Heart left ventricle (tissue), 16 donors: ENCODE measurements around the gene GDNF. TPM values are rescaled to one million over a fixed set of nuclear protein-coding genes. Genes with fewer than 3 reads are reported as not detected.

ENCODE experiments used
- ATAC-seq, 4 donors: fragments of 200-7000 bp; cut with Tn5 transposase; one replicate each; pipeline ENCODE4 v1.9.1; 2020 to 2022; ENCODE audit warnings: moderate library complexity in 4 of 4, mild to moderate bottlenecking in 3 of 4, moderate number of reproducible peaks in 1 of 4
- DNase-seq, 5 donors: peaks; one replicate each; pipeline ENCODE4 v3.0.0-alpha.2; 2020
- H3K27ac ChIP-seq, 12 donors: fragments of 200-600 bp; sonication (generic) in 4 of 12; one replicate each; pipeline versions ENCODE4 v1.5.0 to v1.8.0; 2016 to 2022; ENCODE audit warnings: mild to moderate bottlenecking in 2 of 12
- H3K27me3 ChIP-seq, 9 donors: fragments of 200-600 bp; sonication (generic) in 2 of 9; one replicate each; pipeline versions ENCODE4 v1.5.1 to v1.8.0; 2016 to 2022; ENCODE audit warnings: mild to moderate bottlenecking in 3 of 9
- H3K36me3 ChIP-seq, 9 donors: fragments of 200-600 bp; sonication (generic) in 2 of 9; one replicate each; pipeline versions ENCODE4 v1.5.0 to v1.8.0; 2018 to 2022; ENCODE audit warnings: mild to moderate bottlenecking in 2 of 9
- H3K4me1 ChIP-seq, 12 donors: fragments of 200-600 bp; sonication (generic) in 4 of 12; one replicate each; pipeline versions ENCODE4 v1.5.0 to v1.8.0; 2016 to 2022; ENCODE audit warnings: mild to moderate bottlenecking in 3 of 12
- H3K4me3 ChIP-seq, 12 donors: fragments of 200-600 bp; sonication (generic) in 4 of 12; one replicate each; pipeline versions ENCODE4 v1.5.0 to v1.8.0; 2017 to 2022; ENCODE audit warnings: mild to moderate bottlenecking in 9 of 12, moderate library complexity in 4 of 12
- H3K9me3 ChIP-seq, 12 donors: fragments of 200-600 bp; sonication (generic) in 4 of 12; one replicate each; pipeline versions ENCODE4 v1.5.0 to v1.8.0; 2016 to 2022; ENCODE audit warnings: mild to moderate bottlenecking in 1 of 12
- CTCF ChIP-seq, 12 donors: fragments of 200-600 bp; sonication (generic) in 4 of 12; IDR thresholded peaks; one replicate each; pipeline versions ENCODE4 v1.5.0 to v1.8.0; 2018 to 2022; ENCODE audit warnings: antibody characterized with exemption in 12 of 12, mild to moderate bottlenecking in 5 of 12
- POLR2A ChIP-seq, 2 donors: fragments of 450-650 bp; IDR thresholded peaks; one replicate each; pipeline ENCODE4 v1.6.1; 2017; ENCODE audit warnings: antibody characterized with exemption in 2 of 2, mild to moderate bottlenecking in 2 of 2, moderate library complexity in 2 of 2
- WGBS, 4 donors: extraction: QIAGEN DNeasy Blood & Tissue Kit in 2 of 4; methylation state at CpG; one replicate each; pipeline versions ENCODE4 v1.1.5 to v1.1.7; 2013 to 2018; 5-methylcytosine and 5-hydroxymethylcytosine counted together
- intact Hi-C, 10 donors: fragments of 100-400 bp; cut with DNase I; formaldehyde crosslinking; loops; one replicate each; pipeline versions ENCODE4 v1.11.1 to v1.14.2; 2022
- polyA plus RNA-seq, 2 donors: library from polyadenylated mRNA; stranded (reverse); fragments of 200-250 nt; gene quantifications; one replicate each; pipeline ENCODE4 v1.2.3, GENCODE V29; 2013
- total RNA-seq, 9 donors: library from RNA; depleted of rRNA in 2 of 9; stranded (reverse); fragments of >200 nt in 2 of 9; fragmentation: NEBNext Ultra II Directional in 3 of 9; extraction: Animal tissue kit (Norgen Biotek cat#: 25700) in 3 of 9; gene quantifications; one replicate each; pipeline versions ENCODE4 v1.1.0 to v1.2.4, GENCODE V29; 2016 to 2023
- donor health status: ischemic (EF 13 %, LVEDD 7.1; RV severe dilation, severe dysfunction).
- donor health status: healthy with polysubstance abuse.
- donor health status: DM: no; HTN: yes; CAD: no.
- donor health status: DM: no; HTN: no; CAD: no.
- donor health status: ischemic (EF 25% LVEDD 6.9; RV normal size, moderate dysfunction).
- donor health status: ischemic (EF 25% LVEDD 5.7; RV mildly dilated, moderate dysfunction).
- donor health status: healthy.
- donor health status: DM: yes; HTN: yes; CAD: no.
- donor health status: ischemic (EF 35%, LVEDD 5.7; RV mildly dilated, moderate dysfunction).
- donor health status: nonischemic (EF 11% LVEDD 7.7; RV severe dilation, severe dysfunction).
- donor health status: DM: yes; HTN: yes; CAD: no.
- donor health status: PGD.
- donor health status: ischemic (EF 29% LVEDD 5.4; RV normal size, mild dysfunction).
- donor health status: nonischemic (EF 23%, LVEDD 6.1; RV moderate dilation, normal function).

The GDNF gene
- total and polyA plus RNA-seq, 11 donors: 0.03 to 0.36 (median 0.09) TPM; not detected in 4

- H3K27ac ChIP-seq: peak overlapping the region in 1 of 12 donors; percentile 93
- no peaks in the 10 kb centered on the region for H3K36me3 ChIP-seq
- ATAC-seq (no peak), DNase-seq (no peak)
- H3K4me1 ChIP-seq: peaks cover 0 to 50% (median 23%) of the 10 kb centered on the region in 12 donors
- no peak for TF ChIP-seq CTCF (IDR thresholded peaks at IDR 0.05)
- no peak for TF ChIP-seq POLR2A (IDR thresholded peaks at IDR 0.05)
- intact Hi-C loops: loop anchor here in 1 of 10 donors (5.0 kb wide), 1 partner anchor 423 kb away; no protein-coding TSS in a partner anchor
- 60 to 74% (median 64%) methylated on average over 19 of the region's 19 CpGs for WGBS, 4 donors
- H3K9me3 ChIP-seq: no peaks in the 10 kb centered on the region
- H3K27me3 ChIP-seq: peaks cover 22 to 98% (median 55%) of the 10 kb centered on the region in 9 donors
- no peak overlapping the region for H3K4me3 ChIP-seq
Measured at GRCh38 chr5:37835380-37835973, 4.4 kb downstream of the GDNF start.

GRCh38 chr5:37834542-37835379 is 5.1 kb downstream of the GDNF start:
- Histone ChIP-seq H3K4me3 (peak overlapping the region in 1 of 12 donors; percentile 18), H3K9me3 (no peaks in the 10 kb centered on the region), H3K27me3 (peaks cover 22 to 96% (median 53%) of the 10 kb centered on the region in 9 donors), H3K36me3 (no peaks in the 10 kb centered on the region), H3K4me1 (peaks cover 0 to 43% (median 16%) of the 10 kb centered on the region in 12 donors), H3K27ac (peak overlapping the region in 1 of 12 donors; percentile 93)
- ATAC-seq (no peak), DNase-seq (peak in 1 of 5 donors; percentile 59)
- intact Hi-C loops: loop anchor here in 1 of 10 donors (5.0 kb wide), 1 partner anchor 422 kb away; no protein-coding TSS in a partner anchor
- WGBS, 4 donors: 14 to 42% (median 27%) methylated on average over 30 to 64 of the region's 64 CpGs
- TF ChIP-seq CTCF (IDR thresholded peaks at IDR 0.05): no peak
- no peak for TF ChIP-seq POLR2A (IDR thresholded peaks at IDR 0.05)

- DNase-seq (no peak), ATAC-seq (no peak)
- WGBS, 4 donors: 65 to 81% (median 68%) methylated on average over 6 of the region's 6 CpGs
- peak overlapping the region in 1 of 12 donors; percentile 93 for H3K27ac ChIP-seq
- no peak for TF ChIP-seq POLR2A (IDR thresholded peaks at IDR 0.05)
- TF ChIP-seq CTCF (IDR thresholded peaks at IDR 0.05): no peak
- no peak overlapping the region for H3K4me3 ChIP-seq
- H3K36me3 ChIP-seq: no peaks in the 10 kb centered on the region
- intact Hi-C loops: no loop called here
- H3K27me3 ChIP-seq: peaks cover 18 to 88% (median 47%) of the 10 kb centered on the region in 9 donors
- H3K4me1 ChIP-seq: peaks cover 0 to 35% (median 16%) of the 10 kb centered on the region in 12 donors
- no peaks in the 10 kb centered on the region for H3K9me3 ChIP-seq
Measured at GRCh38 chr5:37833990-37834389, 5.9 kb downstream of the GDNF start.
